T-helper 2 cell treated with Interferon-gamma antibody and Interleukin-4, amounts not matched to agents 5 μg/mL and 100 μg/mL, for 36 hours (primary cell): ENCODE results near the gene HOXD8.
A peak's percentile ranks its signal among the peaks of the same experiment; 100 is the strongest.

Experiments
- DNase-seq: peaks from one replicate; pipeline ENCODE4 v3.0.0; 2021; ENCODE audit warnings: low spot score
- H3K27ac Mint-ChIP-seq: one replicate; pipeline ENCODE4 v1.8.0; 2021; ENCODE audit warnings: mild to moderate bottlenecking, mixed read lengths
- H3K27me3 Mint-ChIP-seq: one replicate; pipeline ENCODE4 v1.8.0; 2021; ENCODE audit warnings: low read depth, mixed read lengths
- H3K36me3 Mint-ChIP-seq: one replicate; pipeline ENCODE4 v1.8.0; 2021; ENCODE audit warnings: low read depth, mixed read lengths
- H3K4me1 Mint-ChIP-seq: one replicate; pipeline ENCODE4 v1.8.0; 2021; ENCODE audit warnings: low read depth, mixed read lengths
- H3K4me3 Mint-ChIP-seq: one replicate; pipeline ENCODE4 v1.8.0; 2022; ENCODE audit warnings: mild to moderate bottlenecking, moderate library complexity, mixed read lengths
- H3K9me3 Mint-ChIP-seq: one replicate; pipeline ENCODE4 v1.8.0; 2021; ENCODE audit warnings: mixed read lengths

HOXD8 gene

GRCh38 chr2:176096243-176096985, 33.1 kb upstream of the HOXD8 start:
- Mint-ChIP-seq H3K27ac (no peak overlapping the region), H3K4me3 (peak overlapping the region; percentile 58), H3K36me3 (no peaks in the 10 kb centered on the region), H3K9me3 (no peaks in the 10 kb centered on the region), H3K4me1 (peaks cover 14% of the 10 kb centered on the region), H3K27me3 (peaks cover 89% of the 10 kb centered on the region)
- DNase-seq = no peak

DNA sequence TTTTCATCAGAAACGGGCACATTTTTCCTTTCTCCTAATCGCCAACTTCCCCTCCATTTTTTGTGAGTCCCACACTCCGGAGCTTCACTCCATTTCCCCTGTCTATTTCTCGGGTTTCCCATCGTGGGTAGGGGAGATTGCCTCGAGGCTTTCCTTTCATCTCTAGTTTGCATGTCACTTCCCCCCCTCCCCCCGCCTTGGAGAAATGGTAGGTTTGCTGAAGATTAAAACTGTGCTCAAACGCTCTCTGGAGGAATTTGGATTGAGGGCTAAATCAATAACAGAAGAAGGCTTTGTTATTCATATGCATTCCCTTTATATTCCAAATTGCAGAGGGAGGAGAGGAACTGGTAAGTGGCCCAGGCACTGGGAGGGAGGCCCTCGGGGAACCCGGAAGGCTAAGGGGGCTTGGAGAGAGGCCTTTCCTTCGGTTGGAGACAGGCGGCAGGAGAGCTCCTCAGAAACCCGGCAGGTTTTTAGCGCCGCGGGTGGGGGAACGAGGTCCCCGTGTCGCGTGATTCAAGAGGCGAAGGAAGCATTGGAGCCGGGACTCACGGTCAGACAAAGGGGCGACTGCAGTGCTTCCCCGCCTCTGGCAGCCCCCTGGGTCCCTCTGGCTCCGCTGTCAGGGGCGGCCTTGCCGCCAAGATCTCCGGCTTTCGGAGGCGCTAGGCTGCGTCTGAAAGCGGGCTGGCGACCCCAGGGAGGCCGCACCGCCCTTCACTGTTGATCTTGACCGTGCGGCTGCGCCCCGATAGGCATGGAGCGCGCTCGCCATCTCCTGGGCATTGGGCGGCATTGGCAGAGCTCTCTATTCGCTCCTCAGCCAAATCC, 32.3 kb upstream of the HOXD8 start:
- Mint-ChIP-seq H3K4me1 (peaks cover 11% of the 10 kb centered on the region), H3K4me3 (peak overlapping the region; percentile 58), H3K9me3 (no peaks in the 10 kb centered on the region), H3K27me3 (peaks cover 89% of the 10 kb centered on the region), H3K36me3 (no peaks in the 10 kb centered on the region), H3K27ac (peak overlapping the region; percentile 31)
- DNase-seq = peak; percentile 35

GRCh38 chr2:176097820-176098365, 31.6 kb upstream of the HOXD8 start:
- Mint-ChIP-seq H3K27me3 (peaks cover 96% of the 10 kb centered on the region), H3K4me3 (peak overlapping the region; percentile 58), H3K27ac (peak overlapping the region; percentile 31), H3K4me1 (peaks cover 11% of the 10 kb centered on the region), H3K36me3 (no peaks in the 10 kb centered on the region), H3K9me3 (no peaks in the 10 kb centered on the region)
- no peak for DNase-seq

DNA sequence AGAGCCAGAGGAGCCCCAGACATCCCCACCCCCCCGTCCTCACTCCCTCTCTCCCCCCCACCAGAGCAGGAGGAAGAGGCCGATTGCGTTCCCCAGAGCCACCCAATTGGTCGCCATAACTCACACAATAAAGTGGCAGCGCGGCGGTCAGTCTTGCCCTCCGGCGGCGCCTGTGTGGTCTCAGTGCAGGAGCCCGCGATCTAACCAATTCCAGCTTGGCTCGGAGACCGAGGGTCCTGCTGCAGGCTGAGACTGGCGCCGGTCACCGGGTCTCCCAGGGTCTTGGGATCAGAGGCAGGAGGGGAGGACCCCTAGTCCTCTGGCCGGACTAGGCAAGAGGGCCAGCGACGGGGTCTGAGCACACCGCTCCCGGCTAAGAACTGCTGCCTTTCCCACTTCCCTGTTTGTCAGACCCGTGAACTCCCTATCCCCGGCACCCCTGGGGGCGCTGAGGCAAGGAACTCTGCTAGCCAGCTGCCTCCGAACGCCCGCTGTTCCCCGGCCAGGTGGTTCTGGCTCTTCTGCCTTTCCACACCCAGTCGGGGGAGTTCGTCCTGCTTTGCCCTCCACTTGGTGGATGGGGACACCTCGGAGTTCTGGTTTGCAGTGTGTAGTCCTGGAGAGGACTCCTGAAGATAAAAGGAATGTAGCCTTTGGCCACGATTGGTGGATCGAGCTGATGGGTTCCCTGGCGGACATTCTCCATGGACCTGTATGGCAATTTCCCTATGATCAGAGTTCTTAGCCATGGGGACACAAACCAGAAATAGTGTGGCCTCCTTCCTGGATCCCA, 30.9 kb upstream of the HOXD8 start:
- peaks cover 11% of the 10 kb centered on the region for H3K4me1 Mint-ChIP-seq
- H3K27me3 Mint-ChIP-seq = peaks cover 97% of the 10 kb centered on the region
- H3K36me3 Mint-ChIP-seq = no peaks in the 10 kb centered on the region
- H3K27ac Mint-ChIP-seq = no peak overlapping the region
- no peak for DNase-seq
- H3K9me3 Mint-ChIP-seq = no peaks in the 10 kb centered on the region
- H3K4me3 Mint-ChIP-seq = no peak overlapping the region

DNA sequence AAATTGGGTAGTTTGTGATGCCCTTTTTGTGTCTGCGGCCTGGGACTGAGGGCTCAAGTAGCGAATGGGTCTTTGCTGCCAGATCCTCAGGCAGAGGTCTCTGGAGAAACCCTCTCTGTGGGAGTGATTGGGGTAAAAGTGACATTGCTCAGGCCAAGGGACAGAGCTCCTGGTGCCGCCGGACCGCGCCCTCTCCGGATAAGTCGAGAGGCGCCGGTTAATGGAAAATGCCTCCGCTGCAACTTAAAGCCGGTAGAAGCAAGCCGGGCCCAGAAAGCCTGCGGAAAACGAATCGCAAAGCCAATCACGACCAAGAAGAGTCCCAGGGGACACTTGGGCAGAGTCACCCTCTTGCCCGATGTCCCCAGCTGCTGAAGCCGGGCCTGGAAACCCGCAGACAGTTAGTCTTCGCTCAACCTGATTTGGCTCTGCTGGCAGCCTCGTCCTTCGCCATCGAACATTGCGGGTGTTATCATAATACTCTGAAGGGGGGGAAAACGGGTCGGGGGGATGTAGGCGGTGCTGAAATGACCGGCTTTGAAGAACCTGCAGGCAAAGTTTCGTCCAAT, 30.3 kb upstream of the HOXD8 start:
- Mint-ChIP-seq H3K36me3 (no peaks in the 10 kb centered on the region), H3K27ac (no peak overlapping the region), H3K9me3 (no peaks in the 10 kb centered on the region), H3K27me3 (peaks cover 97% of the 10 kb centered on the region), H3K4me1 (peaks cover 8% of the 10 kb centered on the region), H3K4me3 (no peak overlapping the region)
- no peak for DNase-seq

GRCh38 chr2:176099728-176100546, 29.6 kb upstream of the HOXD8 start, which contains the start of gene HOXD12:
HOXD12 (plus strand) TSS chr2:176099795; CDS start chr2:176099802, 7 bp downstream.
- H3K27ac Mint-ChIP-seq = no peak within 1 kb of the TSS
- H3K4me1 Mint-ChIP-seq = peaks cover 8% of the 10 kb centered on the region
- peaks cover 97% of the 10 kb centered on the region for H3K27me3 Mint-ChIP-seq
- no peaks in the 10 kb centered on the region for H3K9me3 Mint-ChIP-seq
- H3K36me3 Mint-ChIP-seq = no peaks in the 10 kb centered on the region
- DNase-seq = no peak
- H3K4me3 Mint-ChIP-seq = no peak within 1 kb of the TSS

DNA sequence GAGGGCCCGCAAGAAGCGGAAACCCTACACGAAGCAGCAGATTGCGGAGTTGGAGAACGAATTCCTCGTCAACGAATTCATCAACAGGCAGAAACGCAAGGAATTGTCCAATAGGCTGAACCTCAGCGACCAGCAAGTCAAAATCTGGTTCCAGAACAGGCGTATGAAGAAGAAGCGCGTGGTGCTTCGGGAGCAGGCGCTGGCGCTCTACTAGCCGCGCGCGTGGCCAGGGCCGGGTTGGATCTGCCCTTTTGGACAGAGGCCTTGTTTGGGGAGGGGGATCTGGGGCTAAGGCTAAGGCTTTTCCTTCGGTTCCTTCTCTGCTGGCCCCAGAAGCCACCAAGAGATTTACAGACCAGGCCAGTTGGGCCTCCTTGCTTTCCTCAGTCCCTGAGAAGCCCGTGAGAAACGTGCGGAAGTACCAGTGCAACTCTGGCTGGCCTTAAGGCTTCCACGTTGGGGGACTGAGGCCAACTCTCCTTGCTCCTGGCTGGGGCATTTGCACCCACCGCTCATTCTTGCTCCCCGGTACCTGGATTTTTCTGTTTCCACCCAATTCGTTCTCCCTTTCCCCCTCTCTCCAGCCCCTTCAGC, 28.9 kb upstream of the HOXD8 start:
- Mint-ChIP-seq H3K27me3 (peaks cover 97% of the 10 kb centered on the region), H3K4me3 (no peak overlapping the region), H3K27ac (no peak overlapping the region), H3K9me3 (no peaks in the 10 kb centered on the region), H3K36me3 (no peaks in the 10 kb centered on the region), H3K4me1 (peaks cover 8% of the 10 kb centered on the region)
- DNase-seq = no peak

DNA sequence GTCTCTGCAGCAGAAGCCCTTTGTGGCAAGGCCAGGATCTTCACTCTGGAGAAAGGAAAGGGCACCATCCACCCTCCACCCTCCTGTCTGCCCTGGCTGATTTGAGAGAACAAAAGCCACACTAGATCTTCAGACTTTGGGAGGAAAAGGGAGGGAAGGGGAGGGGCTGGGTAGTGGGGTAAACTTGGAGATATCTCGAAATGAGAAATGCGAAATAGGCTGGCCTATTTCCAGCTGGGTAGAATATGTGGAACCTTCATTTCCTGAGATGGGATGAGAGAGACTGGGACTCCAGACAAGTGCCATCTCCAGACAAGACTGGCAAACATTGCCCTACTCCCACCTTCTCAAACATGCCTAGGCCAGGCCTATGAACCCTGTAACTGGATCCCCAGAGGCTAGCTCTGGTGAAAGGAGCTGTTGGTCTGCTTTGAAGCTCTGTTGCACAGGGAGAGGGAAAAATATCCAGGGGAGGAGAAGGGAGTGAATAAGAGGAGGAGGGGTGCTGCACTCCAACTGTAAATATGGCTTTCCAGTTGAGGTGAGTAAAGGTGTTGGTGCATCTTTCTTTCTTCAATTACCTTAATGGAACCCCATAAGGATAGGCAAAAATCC, 28.2 kb upstream of the HOXD8 start:
- peaks cover 10% of the 10 kb centered on the region for H3K4me1 Mint-ChIP-seq
- H3K36me3 Mint-ChIP-seq = peaks cover 2% of the 10 kb centered on the region
- H3K27me3 Mint-ChIP-seq = peaks cover 98% of the 10 kb centered on the region
- no peak overlapping the region for H3K27ac Mint-ChIP-seq
- DNase-seq = no peak
- H3K9me3 Mint-ChIP-seq = no peaks in the 10 kb centered on the region
- H3K4me3 Mint-ChIP-seq = no peak overlapping the region

DNA sequence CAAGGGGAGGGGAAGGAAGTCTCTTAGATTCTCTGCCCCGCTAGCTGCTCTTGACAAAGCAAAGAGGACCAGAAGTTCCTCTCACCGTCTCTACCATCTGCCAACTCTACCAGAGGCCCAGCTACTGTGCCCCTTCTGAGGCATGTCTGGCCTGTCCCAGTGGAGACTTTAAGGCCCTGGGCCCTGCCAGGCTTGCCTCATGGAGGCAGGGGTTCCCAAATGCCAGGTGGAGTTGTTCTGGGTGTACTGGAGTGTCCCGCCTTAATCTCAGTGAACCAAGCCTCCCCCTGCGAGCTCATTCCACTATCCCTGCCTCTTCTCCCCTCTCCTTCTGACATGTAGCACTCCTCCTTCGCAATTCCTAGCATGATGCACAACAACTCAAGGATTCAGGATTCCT, 27.7 kb upstream of the HOXD8 start:
- Mint-ChIP-seq H3K9me3 (no peaks in the 10 kb centered on the region), H3K4me3 (no peak overlapping the region), H3K36me3 (peaks cover 3% of the 10 kb centered on the region), H3K4me1 (peaks cover 7% of the 10 kb centered on the region), H3K27me3 (peaks cover 95% of the 10 kb centered on the region), H3K27ac (no peak overlapping the region)
- DNase-seq = no peak

- no peak for DNase-seq
- Mint-ChIP-seq H3K27me3 (peaks cover 93% of the 10 kb centered on the region), H3K4me3 (no peak overlapping the region), H3K36me3 (peaks cover 3% of the 10 kb centered on the region), H3K9me3 (no peaks in the 10 kb centered on the region), H3K4me1 (peaks cover 7% of the 10 kb centered on the region), H3K27ac (no peak overlapping the region)
Measured at GRCh38 chr2:176102309-176102866, 27.1 kb upstream of the HOXD8 start.

GRCh38 chr2:176103194-176103593, 26.3 kb upstream of the HOXD8 start:
- H3K27ac Mint-ChIP-seq = no peak overlapping the region
- H3K9me3 Mint-ChIP-seq = no peaks in the 10 kb centered on the region
- H3K36me3 Mint-ChIP-seq = peaks cover 3% of the 10 kb centered on the region
- no peak overlapping the region for H3K4me3 Mint-ChIP-seq
- peaks cover 84% of the 10 kb centered on the region for H3K27me3 Mint-ChIP-seq
- no peak for DNase-seq
- peaks cover 3% of the 10 kb centered on the region for H3K4me1 Mint-ChIP-seq

GRCh38 chr2:176103742-176104315, 25.7 kb upstream of the HOXD8 start:
- no peaks in the 10 kb centered on the region for H3K9me3 Mint-ChIP-seq
- no peak overlapping the region for H3K27ac Mint-ChIP-seq
- DNase-seq = no peak
- H3K27me3 Mint-ChIP-seq = peaks cover 83% of the 10 kb centered on the region
- H3K4me3 Mint-ChIP-seq = no peak overlapping the region
- peaks cover 3% of the 10 kb centered on the region for H3K4me1 Mint-ChIP-seq
- peaks cover 3% of the 10 kb centered on the region for H3K36me3 Mint-ChIP-seq
